Effector memory CD8-positive, alpha-beta T cell (primary cell): ENCODE data around the gene PCYT2.

Experiments used
- ATAC-seq: fragments of 150-1000 bp; cut with Tn5 transposase; replicated peaks from 2 replicates; pipeline ENCODE4 v1.10.0; 2021; ENCODE audit warnings: mild to moderate bottlenecking, moderate library complexity
- DNase-seq, 3 experiments: peaks; one replicate each; pipeline ENCODE4 v3.0.0; 2021
- H3K27ac Mint-ChIP-seq, 2 donors: one replicate each; pipeline ENCODE4 v1.8.0; 2022; ENCODE audit warnings: mild to moderate bottlenecking in 2 of 2, mixed read lengths in 2 of 2, moderate library complexity in 2 of 2
- H3K27me3 Mint-ChIP-seq, 2 donors: one replicate each; pipeline ENCODE4 v1.8.0; 2022; ENCODE audit warnings: mixed read lengths in 2 of 2
- H3K36me3 Mint-ChIP-seq: one replicate; pipeline ENCODE4 v1.8.0; 2022; ENCODE audit warnings: mild to moderate bottlenecking, moderate library complexity, mixed read lengths; ENCODE audit not compliant: insufficient read depth
- H3K4me1 Mint-ChIP-seq, 2 donors: one replicate each; pipeline ENCODE4 v1.8.0; 2022; ENCODE audit warnings: low read depth in 2 of 2, mixed read lengths in 2 of 2
- H3K4me3 Mint-ChIP-seq, 2 donors: one replicate each; pipeline ENCODE4 v1.8.0; 2022; ENCODE audit warnings: mild to moderate bottlenecking in 2 of 2, mixed read lengths in 2 of 2, moderate library complexity in 2 of 2
- H3K9me3 Mint-ChIP-seq, 2 donors: one replicate each; pipeline ENCODE4 v1.8.0; 2022; ENCODE audit warnings: mixed read lengths in 2 of 2

PCYT2 gene

GRCh38 chr17:81900181-81900820, 10.9 kb downstream of the PCYT2 start:
- H3K27me3 Mint-ChIP-seq: peaks cover 8 to 12% of the 10 kb centered on the region in 2 donors
- H3K36me3 Mint-ChIP-seq: peaks cover 42% of the 10 kb centered on the region
- no peaks in the 10 kb centered on the region for H3K9me3 Mint-ChIP-seq
- DNase-seq (no peak), ATAC-seq (no peak)
- no peak overlapping the region for H3K27ac Mint-ChIP-seq
- H3K4me1 Mint-ChIP-seq: peaks cover 0 to 7% of the 10 kb centered on the region in 2 donors
- peak overlapping the region in 1 of 2 donors; percentile 9 for H3K4me3 Mint-ChIP-seq

- Mint-ChIP-seq H3K4me1 (peaks cover 0 to 7% of the 10 kb centered on the region in 2 donors), H3K36me3 (peaks cover 48% of the 10 kb centered on the region), H3K4me3 (no peak overlapping the region)
Measured at GRCh38 chr17:81899514-81900166, 11.6 kb downstream of the PCYT2 start.

DNA sequence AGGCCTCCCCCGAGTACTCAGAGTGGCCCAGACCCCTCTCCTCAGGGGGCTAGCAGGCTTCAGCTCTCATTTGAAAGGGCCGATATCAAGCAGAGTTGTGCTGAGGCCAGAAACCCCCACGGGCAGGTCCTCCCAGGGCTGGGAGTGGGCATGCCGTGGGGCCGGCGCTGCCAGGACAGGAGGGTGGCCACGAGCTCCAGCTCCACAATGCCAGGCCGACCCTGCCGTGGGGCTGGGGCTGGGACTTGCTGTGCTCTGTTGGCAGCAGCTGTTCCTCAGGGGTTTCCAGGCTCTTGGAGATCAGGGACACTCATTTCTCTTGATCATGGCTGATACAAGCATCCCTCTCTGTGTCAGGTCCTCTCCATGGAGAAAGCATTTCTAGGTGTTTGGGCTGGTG, 12.3 kb downstream of the PCYT2 start:
- H3K9me3 Mint-ChIP-seq: no peaks in the 10 kb centered on the region
- DNase-seq: no peak
- peaks cover 0 to 7% of the 10 kb centered on the region in 2 donors for H3K4me1 Mint-ChIP-seq
- H3K27me3 Mint-ChIP-seq: peaks cover 8 to 12% of the 10 kb centered on the region in 2 donors
- H3K27ac Mint-ChIP-seq: no peak overlapping the region
- no peak overlapping the region for H3K4me3 Mint-ChIP-seq
- no peak for ATAC-seq
- peaks cover 53% of the 10 kb centered on the region for H3K36me3 Mint-ChIP-seq

More at GRCh38 chr17:81899514-81900166, 11.6 kb downstream of the PCYT2 start:
- Mint-ChIP-seq H3K9me3 (no peaks in the 10 kb centered on the region), H3K27ac (no peak overlapping the region), H3K27me3 (peaks cover 8 to 12% of the 10 kb centered on the region in 2 donors)
- DNase-seq (no peak), ATAC-seq (no peak)

- Mint-ChIP-seq H3K27ac (no peak overlapping the region), H3K4me1 (peaks cover 0 to 7% of the 10 kb centered on the region in 2 donors), H3K4me3 (no peak overlapping the region), H3K36me3 (peaks cover 49% of the 10 kb centered on the region), H3K27me3 (peaks cover 8 to 12% of the 10 kb centered on the region in 2 donors), H3K9me3 (no peaks in the 10 kb centered on the region)
- ATAC-seq: no peak
- DNase-seq: no peak
Measured at GRCh38 chr17:81898029-81898866, 13.0 kb downstream of the PCYT2 start.

GRCh38 chr17:81895400-81895799, 15.8 kb downstream of the PCYT2 start:
- ATAC-seq (no peak), DNase-seq (no peak)
- Mint-ChIP-seq H3K9me3 (no peaks in the 10 kb centered on the region), H3K27me3 (peaks cover 0 to under 1% of the 10 kb centered on the region in 2 donors), H3K4me3 (no peak overlapping the region), H3K4me1 (peaks cover 0 to 3% of the 10 kb centered on the region in 2 donors), H3K36me3 (peaks cover 69% of the 10 kb centered on the region), H3K27ac (peak overlapping the region in 1 of 2 donors; percentile 53)

DNA sequence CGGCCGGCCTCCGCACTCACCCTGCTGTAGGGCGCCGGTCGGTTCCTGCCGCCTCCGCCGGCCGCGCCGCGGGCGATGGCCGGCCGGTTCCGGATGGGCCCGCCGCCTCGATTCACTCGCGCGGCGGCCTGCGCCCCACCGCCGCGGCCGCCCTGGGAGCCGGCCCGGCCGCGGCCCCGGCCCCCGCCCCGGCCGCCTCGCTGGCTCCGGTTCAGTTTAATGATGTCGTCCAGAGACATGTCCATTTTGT, 20.0 kb downstream of the PCYT2 start:
- peak overlapping the region; percentile 97 for H3K27ac Mint-ChIP-seq
- H3K4me1 Mint-ChIP-seq: peaks cover 4 to 11% of the 10 kb centered on the region in 2 donors
- H3K36me3 Mint-ChIP-seq: peaks cover 79% of the 10 kb centered on the region
- DNase-seq (no peak), ATAC-seq (peak; percentile 6)
- H3K9me3 Mint-ChIP-seq: no peaks in the 10 kb centered on the region
- peak overlapping the region; percentile 91 to 93 for H3K4me3 Mint-ChIP-seq
- H3K27me3 Mint-ChIP-seq: no peaks in the 10 kb centered on the region

DNA sequence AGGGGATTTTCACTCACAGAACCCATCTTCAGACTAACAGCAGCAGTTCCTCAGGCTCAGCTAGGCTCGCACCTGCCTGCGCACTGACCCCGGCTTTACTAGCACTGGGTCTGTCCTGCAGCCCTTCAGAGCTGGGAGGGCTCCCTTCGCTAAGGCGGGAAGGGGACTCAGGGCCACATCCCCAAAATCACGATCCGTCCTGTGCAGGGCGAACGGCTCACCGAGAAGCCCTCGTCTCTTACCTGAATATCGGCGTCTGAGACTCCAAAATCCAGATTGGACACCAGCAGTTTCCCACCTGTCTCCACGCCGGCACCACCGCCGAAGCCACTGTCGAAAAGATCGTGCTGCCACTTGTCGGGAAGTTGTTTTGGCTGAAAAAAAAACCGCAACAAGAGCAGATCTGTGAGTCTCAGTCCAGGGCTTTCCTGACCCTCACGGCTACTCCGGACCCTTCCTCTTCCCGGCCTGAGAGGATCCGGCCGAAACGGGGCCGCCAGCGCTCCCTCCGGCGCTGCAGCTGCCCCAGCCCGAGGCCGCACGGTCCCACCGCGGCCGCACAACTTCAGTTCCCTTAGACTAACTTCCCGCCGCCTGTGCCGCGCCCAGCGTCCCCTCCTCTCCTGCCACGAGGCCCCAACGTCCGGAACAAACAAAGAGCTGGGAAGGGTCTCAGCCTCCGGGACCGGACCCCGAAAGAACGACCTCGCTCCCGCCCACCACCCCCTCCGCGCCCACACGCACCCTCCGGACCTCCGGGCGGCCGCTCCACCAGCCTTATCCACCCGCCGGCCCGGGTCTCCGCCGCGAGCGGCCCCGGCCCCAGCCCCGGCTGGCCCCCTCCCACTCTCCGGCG, 20.5 kb downstream of the PCYT2 start:
- no peak for DNase-seq
- H3K9me3 Mint-ChIP-seq: no peaks in the 10 kb centered on the region
- peaks cover 73% of the 10 kb centered on the region for H3K36me3 Mint-ChIP-seq
- no peaks in the 10 kb centered on the region for H3K27me3 Mint-ChIP-seq
- no peak for ATAC-seq
- H3K4me3 Mint-ChIP-seq: peak overlapping the region; percentile 91 to 93
- peaks cover 4 to 13% of the 10 kb centered on the region in 2 donors for H3K4me1 Mint-ChIP-seq
- H3K27ac Mint-ChIP-seq: peak overlapping the region; percentile 97

GRCh38 chr17:81889602-81890001, 21.6 kb downstream of the PCYT2 start:
- DNase-seq: no peak
- H3K9me3 Mint-ChIP-seq: no peaks in the 10 kb centered on the region
- H3K4me3 Mint-ChIP-seq: peak overlapping the region; percentile 91 to 93
- no peaks in the 10 kb centered on the region for H3K27me3 Mint-ChIP-seq
- H3K4me1 Mint-ChIP-seq: peaks cover 4 to 17% of the 10 kb centered on the region in 2 donors
- ATAC-seq: no peak
- peak overlapping the region; percentile 97 for H3K27ac Mint-ChIP-seq
- peaks cover 75% of the 10 kb centered on the region for H3K36me3 Mint-ChIP-seq

DNA sequence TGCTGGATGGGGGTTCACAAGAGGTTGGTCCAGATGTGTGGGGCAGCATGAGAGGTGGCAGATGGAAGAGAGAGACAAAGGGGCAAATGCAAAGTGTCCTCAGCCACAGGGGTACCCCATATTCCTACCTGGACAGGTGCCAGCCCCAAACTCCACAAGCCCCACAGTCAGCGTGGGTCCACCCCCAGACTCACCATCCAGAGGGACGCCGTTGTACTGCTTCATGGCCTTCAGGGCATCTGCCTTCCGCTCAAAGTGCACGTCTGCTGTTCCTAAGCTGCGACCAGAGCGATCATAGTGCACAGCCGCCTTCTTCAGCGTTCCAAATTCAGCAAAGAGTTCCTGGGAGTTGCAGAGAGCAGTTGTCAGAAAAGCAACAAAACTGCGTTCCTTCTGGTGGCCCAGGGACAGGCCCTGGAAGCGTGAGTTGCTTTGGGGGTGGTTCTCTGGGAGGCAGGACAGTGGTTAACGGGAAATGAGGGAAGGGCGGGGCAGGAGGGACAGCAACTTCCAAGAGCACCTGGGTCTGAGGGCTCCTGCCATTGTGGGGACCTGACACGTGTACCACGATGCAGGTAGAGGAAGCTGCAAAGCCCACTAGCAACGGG, 22.1 kb downstream of the PCYT2 start:
- Mint-ChIP-seq H3K36me3 (peaks cover 75% of the 10 kb centered on the region), H3K4me1 (peaks cover 4 to 17% of the 10 kb centered on the region in 2 donors), H3K9me3 (no peaks in the 10 kb centered on the region), H3K4me3 (peak overlapping the region; percentile 91 to 93), H3K27ac (peak overlapping the region; percentile 77 to 86), H3K27me3 (no peaks in the 10 kb centered on the region)
- DNase-seq (no peak), ATAC-seq (no peak)

GRCh38 chr17:81888105-81888987, 22.9 kb downstream of the PCYT2 start:
- no peaks in the 10 kb centered on the region for H3K9me3 Mint-ChIP-seq
- H3K27me3 Mint-ChIP-seq: no peaks in the 10 kb centered on the region
- peaks cover 4 to 17% of the 10 kb centered on the region in 2 donors for H3K4me1 Mint-ChIP-seq
- ATAC-seq: no peak
- DNase-seq: no peak
- H3K4me3 Mint-ChIP-seq: peak overlapping the region; percentile 91 to 93
- H3K27ac Mint-ChIP-seq: peak overlapping the region; percentile 77 to 86
- peaks cover 80% of the 10 kb centered on the region for H3K36me3 Mint-ChIP-seq

- ATAC-seq: no peak
- Mint-ChIP-seq H3K4me3 (no peak overlapping the region), H3K9me3 (no peaks in the 10 kb centered on the region), H3K27me3 (no peaks in the 10 kb centered on the region), H3K27ac (peak overlapping the region in 1 of 2 donors; percentile 7), H3K36me3 (peaks cover 85% of the 10 kb centered on the region), H3K4me1 (peaks cover 4 to 14% of the 10 kb centered on the region in 2 donors)
- no peak for DNase-seq
Measured at GRCh38 chr17:81885869-81886548, 25.2 kb downstream of the PCYT2 start.
